Upper lobe of left lung (tissue), 6 donors: Measurements from ENCODE around the gene PCDH12. TPM values are rescaled to one million over a fixed set of nuclear protein-coding genes. Genes with fewer than 3 reads are reported as not detected.
A peak's percentile ranks its signal among the peaks of the same experiment; 100 is the strongest.

ENCODE experiments used
- ATAC-seq, 2 donors: fragments of 200-7000 bp; cut with Tn5 transposase; one replicate each; pipeline ENCODE4 v1.9.1; 2022; ENCODE audit warnings: mild to moderate bottlenecking in 2 of 2, moderate library complexity in 2 of 2; ENCODE audit not compliant: low FRiP score in 2 of 2
- DNase-seq, 2 donors: peaks; one replicate each; pipeline ENCODE4 v3.0.0-alpha.2; 2019 to 2020
- H3K27ac ChIP-seq, 4 donors: fragments of 200-600 bp; sonication (generic); one replicate each; pipeline ENCODE4 v1.5.1; 2016 to 2019
- H3K27me3 ChIP-seq, 4 donors: fragments of 200-600 bp; sonication (generic); one replicate each; pipeline ENCODE4 v1.5.1; 2017 to 2019
- H3K36me3 ChIP-seq, 4 donors: fragments of 200-600 bp; sonication (generic); one replicate each; pipeline ENCODE4 v1.5.1; 2016 to 2019
- H3K4me1 ChIP-seq, 4 donors: fragments of 200-600 bp; sonication (generic); one replicate each; pipeline ENCODE4 v1.5.1; 2018 to 2019
- H3K4me3 ChIP-seq, 4 donors: fragments of 200-600 bp; sonication (generic); one replicate each; pipeline ENCODE4 v1.5.1; 2017 to 2019; ENCODE audit warnings: mild to moderate bottlenecking in 2 of 4, moderate library complexity in 1 of 4
- H3K9me3 ChIP-seq, 4 donors: fragments of 200-600 bp; sonication (generic); one replicate each; pipeline ENCODE4 v1.5.1; 2018 to 2019
- EP300 ChIP-seq, 4 donors: sonication (generic); formaldehyde crosslinking; IDR thresholded peaks; one replicate each; pipeline ENCODE4 v1.5.1; 2017; ENCODE audit warnings: antibody characterized with exemption in 4 of 4, control low read depth in 2 of 4
- POLR2A ChIP-seq, 4 donors: fragments of 450-650 bp; IDR thresholded peaks; one replicate each; pipeline ENCODE4 v1.5.1; 2016 to 2017; ENCODE audit warnings: antibody characterized with exemption in 4 of 4, mild to moderate bottlenecking in 2 of 4
- POLR2AphosphoS5 ChIP-seq, 2 donors: sonication (generic); formaldehyde crosslinking; IDR thresholded peaks; one replicate each; pipeline ENCODE4 v1.5.1; 2017; ENCODE audit warnings: antibody characterized with exemption in 2 of 2
- WGBS, 2 donors: methylation state at CpG; one replicate each; pipeline ENCODE4 v1.1.5; 2017 to 2018; 5-methylcytosine and 5-hydroxymethylcytosine counted together
- total RNA-seq, 6 donors: library from RNA; depleted of rRNA in 4 of 6; stranded (reverse); fragments of >200 nt in 4 of 6; gene quantifications; one replicate each; pipeline versions ENCODE4 v1.1.0 to v1.2.1, GENCODE V29; 2016 to 2021
- TF ChIP-seq, protein P1 (sequence below), 6 experiments: fragments of 450-650 bp in 4 of 6; fragments of 200-600 bp in 2 of 6; sonication (generic) in 2 of 6; IDR thresholded peaks; one replicate each; pipeline ENCODE4 v1.5.1; 2016 to 2019; ENCODE audit warnings: antibody characterized with exemption in 6 of 6
- donor health status: DM: no; HTN: no; CAD: no; lungs with moderate emphysema.
- donor health status: DM: no; HTN: yes; CAD: no; lungs with severe emphysema.

Gene PCDH12
- total RNA-seq, 6 donors from 2014 or later, result 2.1 to 26.0 (median 10.7) TPM

DNA sequence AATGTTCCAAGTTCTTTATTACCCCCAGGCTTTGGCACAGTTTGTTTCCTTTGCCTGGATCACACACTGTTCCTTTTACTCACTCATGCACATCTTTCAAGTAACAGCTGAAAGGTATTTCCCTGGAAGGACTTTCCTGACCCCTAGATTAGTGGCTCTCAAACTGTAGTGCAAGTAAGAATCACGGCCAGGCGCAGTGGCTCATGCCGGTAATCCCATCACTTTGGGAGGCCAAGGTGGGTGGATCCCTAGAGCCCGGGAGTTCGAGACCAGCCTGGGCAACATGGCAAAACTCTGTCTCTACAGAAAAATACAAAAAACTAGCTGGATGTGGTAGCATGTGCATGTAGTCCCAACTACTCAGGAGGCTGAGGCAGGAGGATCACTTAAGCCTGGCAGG, 53.5 kb downstream of the PCDH12 start:
- no peaks in the 10 kb centered on the region for H3K4me1 ChIP-seq
- H3K36me3 ChIP-seq, result no peaks in the 10 kb centered on the region
- H3K9me3 ChIP-seq, result no peaks in the 10 kb centered on the region
- no peak for TF ChIP-seq POLR2A (IDR thresholded peaks at IDR 0.05)
- TF ChIP-seq EP300 (IDR thresholded peaks at IDR 0.05), result no peak
- TF ChIP-seq POLR2AphosphoS5 (IDR thresholded peaks at IDR 0.05), result no peak
- TF ChIP-seq, protein P1, sequence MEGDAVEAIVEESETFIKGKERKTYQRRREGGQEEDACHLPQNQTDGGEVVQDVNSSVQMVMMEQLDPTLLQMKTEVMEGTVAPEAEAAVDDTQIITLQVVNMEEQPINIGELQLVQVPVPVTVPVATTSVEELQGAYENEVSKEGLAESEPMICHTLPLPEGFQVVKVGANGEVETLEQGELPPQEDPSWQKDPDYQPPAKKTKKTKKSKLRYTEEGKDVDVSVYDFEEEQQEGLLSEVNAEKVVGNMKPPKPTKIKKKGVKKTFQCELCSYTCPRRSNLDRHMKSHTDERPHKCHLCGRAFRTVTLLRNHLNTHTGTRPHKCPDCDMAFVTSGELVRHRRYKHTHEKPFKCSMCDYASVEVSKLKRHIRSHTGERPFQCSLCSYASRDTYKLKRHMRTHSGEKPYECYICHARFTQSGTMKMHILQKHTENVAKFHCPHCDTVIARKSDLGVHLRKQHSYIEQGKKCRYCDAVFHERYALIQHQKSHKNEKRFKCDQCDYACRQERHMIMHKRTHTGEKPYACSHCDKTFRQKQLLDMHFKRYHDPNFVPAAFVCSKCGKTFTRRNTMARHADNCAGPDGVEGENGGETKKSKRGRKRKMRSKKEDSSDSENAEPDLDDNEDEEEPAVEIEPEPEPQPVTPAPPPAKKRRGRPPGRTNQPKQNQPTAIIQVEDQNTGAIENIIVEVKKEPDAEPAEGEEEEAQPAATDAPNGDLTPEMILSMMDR (IDR thresholded peaks at IDR 0.05), result no peak
- H3K27ac ChIP-seq, result no peak overlapping the region
- H3K4me3 ChIP-seq, result no peak overlapping the region
- WGBS, 2 donors, result 82 to 86% methylated on average over 5 of the region's 5 CpGs
- DNase-seq (no peak), ATAC-seq (no peak)
- H3K27me3 ChIP-seq, result no peaks in the 10 kb centered on the region

DNA sequence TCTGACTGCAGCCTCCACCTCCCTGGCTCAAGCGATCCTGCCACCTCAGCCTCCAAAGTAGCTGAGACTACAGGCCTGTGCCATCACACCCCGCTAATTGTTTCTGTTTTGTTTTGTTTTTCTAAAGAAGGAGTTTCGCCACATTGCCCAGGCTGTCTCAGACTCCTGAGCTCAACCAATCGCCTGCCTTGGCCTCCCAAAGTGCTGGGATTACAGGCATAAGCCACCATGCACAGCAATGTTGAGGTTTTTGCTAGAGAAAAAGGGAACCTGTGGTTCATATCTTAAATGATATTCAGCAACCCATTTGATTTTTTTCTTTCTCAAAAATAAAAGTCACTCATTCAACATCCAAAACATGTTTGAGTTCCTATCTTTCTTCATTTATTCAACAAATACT, 54.7 kb downstream of the PCDH12 start:
- TF ChIP-seq EP300 (IDR thresholded peaks at IDR 0.05), result no peak
- no peak for TF ChIP-seq POLR2A (IDR thresholded peaks at IDR 0.05)
- TF ChIP-seq, protein P1 (IDR thresholded peaks at IDR 0.05), result no peak
- no peak for TF ChIP-seq POLR2AphosphoS5 (IDR thresholded peaks at IDR 0.05)
- H3K27me3 ChIP-seq, result no peaks in the 10 kb centered on the region
- no peaks in the 10 kb centered on the region for H3K36me3 ChIP-seq
- WGBS, 2 donors, result 63 to 82% methylated on average over 4 of the region's 4 CpGs
- ATAC-seq (peak in 1 of 2 donors; percentile 34), DNase-seq (no peak)
- H3K4me3 ChIP-seq, result no peak overlapping the region
- no peaks in the 10 kb centered on the region for H3K9me3 ChIP-seq
- no peak overlapping the region for H3K27ac ChIP-seq
- peaks cover 0 to 11% (median 3%) of the 10 kb centered on the region in 4 donors for H3K4me1 ChIP-seq

- DNase-seq (no peak), ATAC-seq (no peak)
- Histone ChIP-seq H3K4me1 (peaks cover 0 to 11% (median 5%) of the 10 kb centered on the region in 4 donors), H3K27me3 (no peaks in the 10 kb centered on the region), H3K36me3 (no peaks in the 10 kb centered on the region), H3K4me3 (no peak overlapping the region), H3K9me3 (no peaks in the 10 kb centered on the region), H3K27ac (no peak overlapping the region)
- 70 to 77% methylated on average over 5 of the region's 5 CpGs for WGBS, 2 donors
- TF ChIP-seq POLR2A (IDR thresholded peaks at IDR 0.05) (no peak), EP300 (IDR thresholded peaks at IDR 0.05) (no peak), POLR2AphosphoS5 (IDR thresholded peaks at IDR 0.05) (no peak)
- TF ChIP-seq, protein P1 (IDR thresholded peaks at IDR 0.05), result no peak
Observed at GRCh38 chr5:141902015-141902814, 55.8 kb downstream of the PCDH12 start.

DNA sequence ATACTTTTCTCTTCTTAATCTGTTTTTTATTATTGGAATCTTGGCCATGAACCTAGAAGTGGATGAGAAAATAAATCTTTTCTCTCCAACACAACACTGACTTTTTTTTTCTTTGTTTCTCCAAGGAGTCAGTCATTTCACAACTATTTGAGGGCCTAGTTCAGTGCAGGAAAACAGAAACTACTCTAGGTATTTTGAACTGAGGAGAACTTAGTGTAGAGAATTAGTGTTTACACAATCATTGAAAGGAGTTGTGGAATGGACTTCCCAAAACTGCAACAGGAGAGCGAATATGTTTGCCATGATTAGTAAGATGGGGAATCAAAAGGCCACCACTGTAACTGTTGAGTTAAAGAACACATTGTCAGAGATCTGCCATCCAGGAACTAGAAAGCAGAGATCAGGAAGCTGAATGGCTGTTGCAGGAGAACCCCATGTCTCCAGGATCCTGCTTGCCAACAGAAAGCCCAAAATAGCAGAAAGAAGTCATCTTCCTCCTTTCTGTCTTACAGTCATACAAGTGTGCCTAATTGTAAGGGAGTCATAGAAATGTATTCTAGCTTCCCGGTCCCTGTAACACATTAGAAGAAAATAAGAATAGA, 59.5 kb downstream of the PCDH12 start:
- Histone ChIP-seq H3K4me3 (no peak overlapping the region), H3K27ac (peak overlapping the region in 2 of 4 donors; percentile 12 to 37), H3K9me3 (no peaks in the 10 kb centered on the region), H3K4me1 (peaks cover 0 to 11% (median 5%) of the 10 kb centered on the region in 4 donors), H3K27me3 (no peaks in the 10 kb centered on the region), H3K36me3 (no peaks in the 10 kb centered on the region)
- DNase-seq (no peak), ATAC-seq (peak in 1 of 2 donors; percentile 29)
- 49 to 53% methylated on average over 2 of the region's 2 CpGs for WGBS, 2 donors
- TF ChIP-seq POLR2AphosphoS5 (IDR thresholded peaks at IDR 0.05) (no peak), POLR2A (IDR thresholded peaks at IDR 0.05) (no peak), EP300 (IDR thresholded peaks at IDR 0.05) (no peak)
- TF ChIP-seq, protein P1 (IDR thresholded peaks at IDR 0.05), result no peak
